Fibroblast of pulmonary artery (primary cell): ENCODE measurements around the gene CLDN16.
A peak's percentile ranks its signal among the peaks of the same experiment; 100 is the strongest.

ENCODE experiments used
- DNase-seq: peaks from one replicate; pipeline ENCODE4 v3.0.0-alpha.2; 2010; ENCODE audit warnings: low read depth
- H3K4me3 ChIP-seq: replicated peaks from 2 replicates; pipeline ENCODE4 v1.5.1; 2011; ENCODE audit warnings: low read depth, mild to moderate bottlenecking, control low read depth, low read length, moderate library complexity
- TF ChIP-seq, protein P1 (sequence below): IDR thresholded peaks from 2 replicates; pipeline ENCODE4 v1.5.1; 2011; ENCODE audit warnings: mild to moderate bottlenecking, control low read depth, low read length, inconsistent platforms; ENCODE audit errors: missing control alignments

The CLDN16 gene

DNA sequence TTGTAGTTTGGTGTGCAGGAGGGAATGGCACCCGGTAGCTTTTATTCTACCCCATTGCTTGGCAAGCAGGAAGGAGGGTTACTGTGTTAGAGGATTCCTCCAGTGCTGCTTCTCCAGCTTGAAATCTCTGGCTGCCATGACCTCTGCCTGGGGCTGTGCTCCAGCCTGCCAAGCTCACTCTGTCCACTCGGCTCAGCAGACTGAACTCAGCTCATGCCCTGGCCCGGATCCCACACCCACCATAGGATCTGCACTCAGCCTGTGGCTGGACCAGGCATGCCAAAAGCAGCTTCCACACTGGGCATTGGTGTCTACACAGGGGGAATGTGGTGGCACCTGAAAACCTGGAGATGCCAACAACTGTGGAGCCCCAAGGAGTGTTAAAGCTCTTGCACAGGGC lies 26.3 kb downstream of the CLDN16 start:
- H3K4me3 ChIP-seq = no peak overlapping the region
- TF ChIP-seq, protein P1, sequence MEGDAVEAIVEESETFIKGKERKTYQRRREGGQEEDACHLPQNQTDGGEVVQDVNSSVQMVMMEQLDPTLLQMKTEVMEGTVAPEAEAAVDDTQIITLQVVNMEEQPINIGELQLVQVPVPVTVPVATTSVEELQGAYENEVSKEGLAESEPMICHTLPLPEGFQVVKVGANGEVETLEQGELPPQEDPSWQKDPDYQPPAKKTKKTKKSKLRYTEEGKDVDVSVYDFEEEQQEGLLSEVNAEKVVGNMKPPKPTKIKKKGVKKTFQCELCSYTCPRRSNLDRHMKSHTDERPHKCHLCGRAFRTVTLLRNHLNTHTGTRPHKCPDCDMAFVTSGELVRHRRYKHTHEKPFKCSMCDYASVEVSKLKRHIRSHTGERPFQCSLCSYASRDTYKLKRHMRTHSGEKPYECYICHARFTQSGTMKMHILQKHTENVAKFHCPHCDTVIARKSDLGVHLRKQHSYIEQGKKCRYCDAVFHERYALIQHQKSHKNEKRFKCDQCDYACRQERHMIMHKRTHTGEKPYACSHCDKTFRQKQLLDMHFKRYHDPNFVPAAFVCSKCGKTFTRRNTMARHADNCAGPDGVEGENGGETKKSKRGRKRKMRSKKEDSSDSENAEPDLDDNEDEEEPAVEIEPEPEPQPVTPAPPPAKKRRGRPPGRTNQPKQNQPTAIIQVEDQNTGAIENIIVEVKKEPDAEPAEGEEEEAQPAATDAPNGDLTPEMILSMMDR = no peak
- DNase-seq = no peak

DNA sequence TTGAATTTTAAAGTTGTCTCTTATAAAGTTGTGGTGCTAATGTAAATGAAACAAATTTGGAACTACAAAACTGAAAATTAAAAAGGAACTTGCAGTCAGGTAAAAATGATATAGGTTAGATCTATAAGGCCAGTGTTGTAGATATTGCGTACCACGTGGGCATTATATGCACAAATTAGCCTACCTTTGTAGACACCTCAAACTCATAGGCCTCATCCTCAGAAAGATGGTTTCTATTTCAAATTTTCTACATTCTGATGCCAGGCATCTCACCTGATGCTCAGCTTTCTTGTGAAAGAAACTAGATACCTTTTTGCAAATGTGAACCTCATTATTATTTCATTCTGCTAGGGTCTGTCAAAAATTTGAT lies 36.1 kb downstream of the CLDN16 start:
- no peak for DNase-seq
- no peak overlapping the region for H3K4me3 ChIP-seq
- TF ChIP-seq, protein P1 = no peak

DNA sequence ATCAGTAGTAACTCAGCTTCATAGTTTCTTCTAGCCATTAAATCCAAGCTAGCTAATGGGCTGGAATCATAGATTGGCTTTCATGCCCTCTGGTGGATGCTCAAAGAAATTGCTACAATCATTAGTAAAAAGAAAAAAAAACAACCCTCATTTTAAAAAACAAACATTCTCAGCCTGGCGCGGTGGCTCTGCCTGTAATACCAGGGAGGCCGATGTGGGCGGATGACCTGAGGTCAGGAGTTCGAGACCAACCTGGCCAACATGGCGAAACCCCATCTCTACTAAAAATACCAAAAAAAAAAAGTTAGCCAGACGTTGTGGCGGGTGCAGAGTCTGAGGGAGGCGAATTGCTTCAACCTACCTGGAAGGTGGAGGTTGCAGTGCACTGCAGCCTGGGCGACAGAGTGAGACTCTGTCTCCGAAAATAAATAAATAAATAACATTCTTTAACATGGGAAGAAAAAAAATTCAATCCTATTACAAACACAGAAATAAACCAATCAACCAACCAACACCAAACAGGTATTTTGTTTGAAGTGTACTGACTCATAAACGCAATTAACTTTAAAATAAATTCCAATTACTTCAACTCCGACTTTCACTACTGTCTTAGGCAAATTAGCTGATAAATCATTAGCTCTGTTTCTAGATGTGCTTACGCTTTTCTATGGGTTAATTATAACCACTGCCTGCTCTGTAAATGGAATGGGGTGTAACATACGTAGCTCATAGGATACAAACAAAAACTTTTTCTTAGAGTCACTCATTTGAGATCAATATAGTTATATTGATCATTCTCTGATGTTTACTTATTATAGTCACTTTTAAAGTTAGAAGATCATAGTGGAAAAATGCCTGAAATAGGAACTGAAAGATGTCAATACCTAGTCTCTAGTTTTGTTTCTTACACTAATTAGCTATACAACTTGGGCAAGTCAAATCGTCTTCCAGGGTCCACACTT lies 36.8 kb downstream of the CLDN16 start:
- DNase-seq = peak; percentile 87
- no peak overlapping the region for H3K4me3 ChIP-seq
- TF ChIP-seq, protein P1 = peak; percentile 69

DNA sequence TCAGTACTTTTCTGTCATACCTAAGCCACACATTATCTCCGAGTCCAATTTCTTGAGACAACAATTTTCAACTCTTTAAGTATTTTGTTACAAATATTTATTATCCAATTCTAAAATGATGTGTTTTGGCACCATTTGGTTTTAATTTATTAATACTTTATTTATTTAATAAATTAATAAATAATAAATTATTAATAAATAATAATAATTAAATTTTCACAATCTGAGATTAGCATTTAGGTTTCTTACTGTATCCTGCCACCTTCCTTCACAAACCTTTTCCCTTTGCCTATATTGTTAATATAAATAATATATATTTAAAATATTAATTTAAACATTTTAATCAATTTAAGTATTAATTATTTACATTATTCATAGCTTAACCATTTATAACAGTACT lies 37.9 kb downstream of the CLDN16 start:
- no peak for DNase-seq
- TF ChIP-seq, protein P1 = no peak
- H3K4me3 ChIP-seq = no peak overlapping the region

DNA sequence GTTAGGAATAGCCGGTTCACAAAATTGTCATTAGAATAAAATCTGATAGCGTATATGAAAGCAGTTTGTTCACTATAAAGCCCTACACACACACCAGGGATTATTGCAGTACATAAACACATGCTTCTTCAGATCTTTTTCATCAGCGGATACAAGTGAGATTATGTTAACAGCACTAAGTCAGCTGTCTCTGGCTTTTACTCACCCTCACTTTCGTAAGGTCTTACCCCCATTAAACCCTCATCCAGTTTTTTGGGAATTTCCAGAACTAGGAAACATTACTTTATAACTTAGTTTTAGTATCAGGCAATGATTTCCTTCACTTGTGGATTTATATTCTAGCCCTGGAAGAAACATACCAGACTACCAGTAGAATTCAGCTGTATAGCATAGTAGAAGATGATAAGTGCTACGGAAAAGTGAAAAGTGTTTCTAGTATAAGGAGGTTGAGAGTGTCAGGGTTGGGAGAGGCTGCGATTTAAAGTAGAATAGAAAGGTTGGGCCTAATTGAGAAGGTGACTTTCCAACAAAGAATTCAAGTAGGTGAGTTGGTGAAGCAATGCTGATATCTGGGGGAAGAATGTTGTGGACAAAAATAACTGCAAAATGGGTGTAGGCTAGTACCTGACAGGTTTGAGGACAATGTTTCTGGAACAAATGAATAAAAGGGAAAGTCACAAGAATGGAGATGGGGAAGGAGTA lies 39.0 kb downstream of the CLDN16 start:
- no peak overlapping the region for H3K4me3 ChIP-seq
- TF ChIP-seq, protein P1 = no peak
- no peak for DNase-seq

DNA sequence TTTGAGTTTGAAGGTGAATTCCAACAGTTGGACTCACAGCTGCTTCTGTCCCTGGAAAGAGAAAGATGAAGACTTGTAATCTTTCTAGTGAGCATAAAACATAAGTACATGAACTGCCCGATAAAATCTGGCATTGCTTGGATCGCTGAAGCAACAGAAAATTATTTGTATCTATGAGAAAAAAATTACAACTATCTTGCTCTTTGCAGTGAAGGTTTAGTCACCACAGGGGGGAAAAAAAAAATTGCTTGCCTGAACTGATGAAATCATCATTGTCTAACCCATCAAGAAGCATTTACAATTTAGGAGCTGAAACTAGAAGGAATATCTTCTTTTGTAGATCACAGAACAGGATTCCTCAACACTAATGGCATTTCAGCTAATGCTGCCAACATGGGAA lies 41.7 kb downstream of the CLDN16 start:
- TF ChIP-seq, protein P1 = no peak
- no peak overlapping the region for H3K4me3 ChIP-seq
- peak; percentile 13 for DNase-seq

DNA sequence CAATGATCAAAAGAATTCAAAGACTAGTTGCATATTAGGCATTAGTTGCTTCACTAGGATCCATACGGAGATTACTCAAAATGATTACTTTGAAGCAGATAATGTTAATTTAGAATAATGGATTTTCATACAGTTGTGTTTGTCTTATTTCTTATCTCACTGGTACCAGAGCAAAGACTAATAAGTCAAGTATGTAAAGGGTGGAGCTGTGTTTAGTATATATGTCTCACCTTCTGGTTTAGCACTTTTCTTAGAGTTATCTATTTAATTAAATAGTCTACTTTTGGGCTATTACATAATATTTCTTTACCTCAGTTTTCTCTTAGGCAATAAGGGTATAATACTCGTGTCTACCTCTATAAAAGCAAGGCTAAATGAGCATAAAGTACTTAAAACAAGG lies 42.9 kb downstream of the CLDN16 start:
- TF ChIP-seq, protein P1 = no peak
- no peak for DNase-seq

More for the DNA sequence above, 42.9 kb downstream of the CLDN16 start:
- no peak overlapping the region for H3K4me3 ChIP-seq
